ENCODE results near the gene ITLN1.

The ITLN1 gene

GRCh38 chr1:160866695-160867260 lies 18.2 kb downstream of the ITLN1 start:
- DNase-seq (ENCODE audit: low spot score): no peak
- in situ Hi-C loops (cut with MboI; ENCODE audit: low sequenced_read_pairs, unreplicated experiment): no loop called here
- TF ChIP-seq CTCF (IDR thresholded peaks at IDR 0.05; ENCODE audit: borderline replicate concordance, control extremely low read depth, extremely low read depth, insufficient read depth, missing control alignments): no peak

DNA sequence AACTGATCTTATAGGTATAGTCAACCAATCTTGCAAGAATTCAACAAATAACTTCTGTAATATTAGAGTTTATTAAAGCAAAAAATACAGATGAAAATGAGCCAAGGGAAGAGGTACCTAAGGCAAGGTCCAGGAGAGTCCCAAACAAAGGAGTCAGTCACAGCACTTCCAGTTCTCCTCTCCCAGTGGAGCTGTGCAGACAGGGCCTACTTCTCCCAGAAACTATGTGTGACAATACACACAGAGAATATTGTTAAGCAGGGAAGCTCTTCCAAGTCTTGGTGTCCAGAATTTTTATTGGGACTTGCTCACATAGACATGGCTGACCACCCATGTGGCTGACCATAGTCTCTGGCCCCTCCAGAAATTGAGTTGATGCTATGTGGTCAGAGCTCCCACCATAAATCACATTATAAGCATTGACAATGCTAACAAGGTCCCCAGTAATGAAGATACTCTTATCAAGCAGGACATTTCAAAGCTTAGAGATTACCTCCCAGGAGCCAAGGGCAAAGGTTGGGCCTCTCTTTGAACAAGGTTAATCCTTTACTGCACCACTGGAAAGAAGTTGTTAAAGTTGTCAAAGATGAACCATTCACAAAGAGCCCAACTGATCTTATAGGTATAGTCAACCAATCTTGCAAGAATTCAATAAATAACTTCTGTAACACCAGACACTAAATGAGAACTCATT lies 18.8 kb downstream of the ITLN1 start:
- in situ Hi-C loops (cut with MboI; ENCODE audit: low sequenced_read_pairs, unreplicated experiment): no loop called here
- TF ChIP-seq CTCF (IDR thresholded peaks at IDR 0.05; ENCODE audit: borderline replicate concordance, control extremely low read depth, extremely low read depth, insufficient read depth, missing control alignments): no peak
- no peak for DNase-seq (ENCODE audit: low spot score)

DNA sequence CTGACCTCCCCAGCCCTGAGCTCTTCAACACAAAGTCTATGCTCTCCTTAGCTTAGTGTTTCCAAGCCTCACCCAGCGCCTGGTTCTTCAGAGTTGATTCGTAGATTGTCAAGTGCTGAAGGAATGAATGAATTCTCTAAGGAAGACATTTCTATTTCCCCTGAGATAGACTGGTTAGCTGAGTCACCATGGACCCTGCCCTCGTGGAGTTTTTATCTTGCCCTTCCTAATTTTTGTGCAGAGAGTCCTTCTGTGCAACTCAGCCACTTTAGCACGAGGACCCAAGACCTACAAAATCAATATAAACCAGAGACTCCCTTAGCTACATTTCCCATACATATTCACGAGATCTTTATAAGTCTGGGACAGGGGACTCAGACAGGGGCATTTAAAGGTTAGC lies 19.6 kb downstream of the ITLN1 start:
- in situ Hi-C loops (cut with MboI; ENCODE audit: low sequenced_read_pairs, unreplicated experiment): no loop called here
- TF ChIP-seq CTCF (IDR thresholded peaks at IDR 0.05; ENCODE audit: borderline replicate concordance, control extremely low read depth, extremely low read depth, insufficient read depth, missing control alignments): no peak
- DNase-seq (ENCODE audit: low spot score): no peak

- no peak for DNase-seq (ENCODE audit: low spot score)
- no peak for TF ChIP-seq CTCF (IDR thresholded peaks at IDR 0.05; ENCODE audit: borderline replicate concordance, control extremely low read depth, extremely low read depth, insufficient read depth, missing control alignments)
- in situ Hi-C loops (cut with MboI; ENCODE audit: low sequenced_read_pairs, unreplicated experiment): no loop called here
Measured at GRCh38 chr1:160864173-160864572, 20.8 kb downstream of the ITLN1 start.

- no peak for TF ChIP-seq CTCF (IDR thresholded peaks at IDR 0.05; ENCODE audit: borderline replicate concordance, control extremely low read depth, extremely low read depth, insufficient read depth, missing control alignments)
- in situ Hi-C loops (cut with MboI; ENCODE audit: low sequenced_read_pairs, unreplicated experiment): no loop called here
- no peak for DNase-seq (ENCODE audit: low spot score)
Measured at GRCh38 chr1:160863774-160864131, 21.2 kb downstream of the ITLN1 start.

DNA sequence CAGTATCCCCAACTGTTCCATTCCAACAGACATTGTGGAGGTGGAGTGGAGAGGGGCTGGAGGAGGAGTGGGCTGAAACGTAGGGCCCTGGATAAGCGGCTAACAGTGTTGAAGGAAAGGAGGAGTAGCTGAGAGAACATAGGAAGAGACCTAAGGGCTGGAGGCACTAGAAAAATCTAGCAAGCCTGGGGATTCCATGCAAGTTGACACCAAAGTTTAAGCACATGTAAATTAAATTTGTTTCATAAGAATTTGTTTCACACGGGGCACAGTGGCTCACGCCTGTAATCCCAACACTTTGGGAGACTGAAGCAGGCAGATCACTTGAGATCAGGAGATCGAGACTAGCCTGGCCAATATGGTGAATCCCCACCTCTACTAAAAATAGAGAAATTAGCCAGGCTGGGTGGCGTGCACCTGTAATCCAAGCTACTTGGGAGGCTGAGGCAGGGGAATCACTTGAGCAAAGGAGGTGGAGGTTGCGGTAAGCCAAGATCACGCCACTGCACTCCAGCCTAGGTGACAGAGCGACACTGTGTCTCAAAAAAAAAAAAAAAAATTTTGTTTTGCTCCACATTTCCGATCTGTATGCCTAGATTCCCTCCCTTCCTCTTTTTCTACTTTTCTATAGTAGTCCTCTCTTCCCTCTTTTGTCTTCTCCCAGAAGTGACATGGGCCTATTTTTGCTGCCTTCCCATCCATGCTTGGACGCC lies 21.8 kb downstream of the ITLN1 start:
- TF ChIP-seq CTCF (IDR thresholded peaks at IDR 0.05; ENCODE audit: borderline replicate concordance, control extremely low read depth, extremely low read depth, insufficient read depth, missing control alignments): no peak
- in situ Hi-C loops (cut with MboI; ENCODE audit: low sequenced_read_pairs, unreplicated experiment): no loop called here
- no peak for DNase-seq (ENCODE audit: low spot score)
